Activated CD4-positive, alpha-beta T cell treated with anti-CD3 and anti-CD28 coated beads, Interleukin-2, amount 10 ng/mL, durations not matched to agents 24 days and 14 days (primary cell): Measurements from ENCODE around the gene SLC25A18. TPM values are rescaled to one million over a fixed set of nuclear protein-coding genes. Genes with fewer than 3 reads are reported as not detected.

Experiments
- DNase-seq: peaks from one replicate; pipeline ENCODE4 v3.0.0; 2022
- H3K27ac Mint-ChIP-seq: one replicate; pipeline ENCODE4 v1.8.0; 2022; ENCODE audit warnings: mild to moderate bottlenecking, mixed read lengths
- H3K27me3 Mint-ChIP-seq: one replicate; pipeline ENCODE4 v1.8.0; 2022; ENCODE audit warnings: mixed read lengths
- H3K36me3 Mint-ChIP-seq: one replicate; pipeline ENCODE4 v1.8.0; 2022; ENCODE audit warnings: low read depth, mild to moderate bottlenecking, mixed read lengths
- H3K4me1 Mint-ChIP-seq: one replicate; pipeline ENCODE4 v1.8.0; 2021; ENCODE audit warnings: mixed read lengths
- H3K4me3 Mint-ChIP-seq: one replicate; pipeline ENCODE4 v1.8.0; 2022; ENCODE audit warnings: mild to moderate bottlenecking, moderate library complexity, mixed read lengths
- H3K9me3 Mint-ChIP-seq: one replicate; pipeline ENCODE4 v1.8.0; 2021; ENCODE audit warnings: mixed read lengths
- intact Hi-C: fragments of 100-400 bp; cut with micrococcal nuclease; formaldehyde crosslinking; loops from one replicate; pipeline ENCODE4 v1.15.1; 2023
- total RNA-seq: library from RNA; stranded (reverse); gene quantifications from 2 replicates; pipeline ENCODE4 v1.2.3, GENCODE V29; 2022

Gene SLC25A18
- total RNA-seq, 1 donor from 2014 or later: not detected

DNA sequence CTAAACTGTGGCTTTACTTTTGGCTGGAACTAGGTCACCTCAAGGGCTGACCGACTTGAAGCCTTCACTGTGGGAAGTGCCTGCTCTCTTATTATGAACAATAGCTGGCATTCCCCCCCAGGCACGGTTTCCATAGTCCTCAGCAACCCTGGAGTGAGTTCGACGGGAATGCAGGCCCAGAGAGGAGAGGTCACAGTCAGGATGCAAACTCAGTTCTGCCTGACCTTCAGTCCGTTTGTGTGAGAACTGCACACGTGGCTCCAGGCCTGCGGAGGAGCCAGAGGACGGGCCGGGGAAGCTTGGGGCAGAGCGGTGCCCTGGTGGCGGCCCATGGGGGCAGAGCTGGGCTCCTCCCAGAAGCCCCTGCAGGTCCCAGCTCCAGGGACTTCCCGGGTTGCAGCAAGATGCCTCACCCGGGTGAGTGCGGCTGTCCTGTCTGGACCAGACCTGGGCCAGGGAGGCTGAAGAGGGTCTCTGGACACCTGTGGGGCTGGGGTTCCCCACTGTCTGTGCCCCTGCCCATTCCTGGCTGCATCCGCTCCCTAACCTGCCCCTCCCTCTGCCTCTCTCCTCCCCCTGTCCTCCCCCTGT, 17.2 kb downstream of the SLC25A18 start:
- H3K9me3 Mint-ChIP-seq: no peaks in the 10 kb centered on the region
- no peak for DNase-seq
- H3K36me3 Mint-ChIP-seq: no peaks in the 10 kb centered on the region
- no peaks in the 10 kb centered on the region for H3K27me3 Mint-ChIP-seq
- intact Hi-C loops: no loop called here
- no peaks in the 10 kb centered on the region for H3K4me1 Mint-ChIP-seq
- H3K4me3 Mint-ChIP-seq: no peak overlapping the region
- no peak overlapping the region for H3K27ac Mint-ChIP-seq

DNA sequence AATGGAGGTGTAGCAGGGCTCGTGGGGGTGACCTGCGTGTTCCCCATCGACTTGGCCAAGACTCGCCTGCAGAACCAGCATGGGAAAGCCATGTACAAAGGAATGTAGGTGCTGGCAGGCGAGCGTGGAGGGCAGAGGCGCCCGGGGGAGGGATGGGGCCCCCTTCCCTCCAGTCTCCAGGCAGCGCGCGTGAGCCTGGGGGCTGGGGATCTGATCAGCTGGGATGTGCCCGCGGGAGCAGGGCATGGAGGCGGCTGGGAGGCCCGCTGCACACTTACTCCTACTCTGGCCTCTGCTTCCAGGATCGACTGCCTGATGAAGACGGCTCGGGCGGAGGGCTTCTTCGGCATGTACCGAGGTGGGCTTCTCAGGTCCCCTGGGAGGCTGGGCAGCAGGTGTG, 17.8 kb downstream of the SLC25A18 start:
- no peaks in the 10 kb centered on the region for H3K27me3 Mint-ChIP-seq
- H3K4me1 Mint-ChIP-seq: no peaks in the 10 kb centered on the region
- H3K4me3 Mint-ChIP-seq: no peak overlapping the region
- intact Hi-C loops: no loop called here
- no peak overlapping the region for H3K27ac Mint-ChIP-seq
- no peaks in the 10 kb centered on the region for H3K9me3 Mint-ChIP-seq
- no peak for DNase-seq
- H3K36me3 Mint-ChIP-seq: no peaks in the 10 kb centered on the region

DNA sequence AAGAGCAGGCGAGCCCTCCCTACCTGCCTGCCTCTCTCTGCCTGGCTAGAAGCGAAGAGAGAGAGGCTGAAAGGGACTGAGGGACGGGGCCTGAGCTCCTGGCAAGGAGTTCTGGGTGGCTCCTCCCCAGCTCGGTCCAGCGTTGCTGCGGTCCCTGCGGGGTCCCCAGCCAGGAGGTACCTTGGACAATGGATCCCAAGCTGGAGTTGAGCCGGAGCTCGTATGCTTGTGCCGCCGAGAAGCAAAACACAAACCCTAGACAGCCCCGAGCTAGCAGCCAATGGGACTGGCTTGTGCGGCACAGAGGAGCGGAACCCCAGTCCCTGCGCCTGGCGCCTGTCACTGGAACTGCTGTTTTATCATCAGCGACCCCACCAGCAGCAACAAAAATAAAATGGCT, 18.3 kb downstream of the SLC25A18 start:
- H3K36me3 Mint-ChIP-seq: no peaks in the 10 kb centered on the region
- no peaks in the 10 kb centered on the region for H3K27me3 Mint-ChIP-seq
- H3K4me1 Mint-ChIP-seq: no peaks in the 10 kb centered on the region
- intact Hi-C loops: no loop called here
- no peaks in the 10 kb centered on the region for H3K9me3 Mint-ChIP-seq
- no peak overlapping the region for H3K27ac Mint-ChIP-seq
- no peak overlapping the region for H3K4me3 Mint-ChIP-seq
- DNase-seq: no peak

DNA sequence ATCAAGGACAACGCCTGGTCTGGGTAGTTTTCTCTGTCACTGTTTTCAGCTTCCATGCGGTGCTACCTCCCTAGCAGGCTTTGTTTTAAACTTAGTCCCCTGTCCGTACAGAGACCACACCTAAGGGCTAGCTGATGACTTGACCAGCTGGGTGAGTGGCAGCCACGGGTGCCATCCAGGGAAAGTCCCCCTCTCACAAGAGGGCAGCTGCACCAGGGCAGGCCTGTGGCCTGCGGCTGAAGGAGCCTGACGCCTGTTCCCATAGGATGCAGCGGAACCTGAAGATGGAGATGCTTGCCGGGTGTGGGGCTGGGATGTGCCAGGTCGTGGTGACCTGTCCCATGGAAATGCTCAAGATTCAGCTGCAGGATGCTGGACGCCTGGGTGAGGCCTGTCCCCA, 19.9 kb downstream of the SLC25A18 start:
- intact Hi-C loops: no loop called here
- DNase-seq: no peak
- H3K4me1 Mint-ChIP-seq: no peaks in the 10 kb centered on the region
- H3K27ac Mint-ChIP-seq: no peak overlapping the region
- no peaks in the 10 kb centered on the region for H3K9me3 Mint-ChIP-seq
- H3K36me3 Mint-ChIP-seq: no peaks in the 10 kb centered on the region
- no peaks in the 10 kb centered on the region for H3K27me3 Mint-ChIP-seq
- no peak overlapping the region for H3K4me3 Mint-ChIP-seq

DNA sequence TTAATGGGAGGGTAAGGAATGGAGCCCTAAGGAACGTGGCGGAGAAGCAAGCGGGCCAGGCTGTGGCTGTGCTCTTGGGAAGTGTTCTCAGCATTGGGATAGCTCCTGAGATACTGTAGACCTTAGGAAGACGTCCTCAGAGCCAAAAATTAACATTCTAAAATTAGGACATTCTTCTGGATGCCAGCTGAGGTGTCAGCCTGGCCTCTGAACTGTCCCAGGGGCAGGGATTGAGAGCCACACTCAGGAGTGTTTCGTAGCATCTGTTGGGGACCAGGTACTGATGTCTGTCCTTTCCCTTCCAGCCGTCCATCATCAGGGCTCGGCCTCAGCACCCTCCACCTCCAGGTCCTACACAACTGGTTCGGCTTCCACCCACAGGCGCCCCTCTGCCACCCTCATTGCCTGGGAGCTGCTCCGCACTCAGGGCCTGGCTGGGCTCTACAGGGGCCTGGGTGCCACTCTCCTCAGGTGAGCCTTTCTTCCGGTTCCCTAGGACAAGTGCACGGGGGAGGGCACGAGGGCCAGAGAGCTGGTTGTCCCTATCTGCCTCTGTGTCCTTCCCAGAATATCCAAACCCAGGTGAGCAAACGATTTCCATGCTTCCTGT, 23.6 kb downstream of the SLC25A18 start:
- no peaks in the 10 kb centered on the region for H3K9me3 Mint-ChIP-seq
- no peaks in the 10 kb centered on the region for H3K27me3 Mint-ChIP-seq
- no peak overlapping the region for H3K4me3 Mint-ChIP-seq
- H3K36me3 Mint-ChIP-seq: peaks cover 14% of the 10 kb centered on the region
- no peaks in the 10 kb centered on the region for H3K4me1 Mint-ChIP-seq
- intact Hi-C loops: no loop called here
- no peak for DNase-seq
- H3K27ac Mint-ChIP-seq: no peak overlapping the region

DNA sequence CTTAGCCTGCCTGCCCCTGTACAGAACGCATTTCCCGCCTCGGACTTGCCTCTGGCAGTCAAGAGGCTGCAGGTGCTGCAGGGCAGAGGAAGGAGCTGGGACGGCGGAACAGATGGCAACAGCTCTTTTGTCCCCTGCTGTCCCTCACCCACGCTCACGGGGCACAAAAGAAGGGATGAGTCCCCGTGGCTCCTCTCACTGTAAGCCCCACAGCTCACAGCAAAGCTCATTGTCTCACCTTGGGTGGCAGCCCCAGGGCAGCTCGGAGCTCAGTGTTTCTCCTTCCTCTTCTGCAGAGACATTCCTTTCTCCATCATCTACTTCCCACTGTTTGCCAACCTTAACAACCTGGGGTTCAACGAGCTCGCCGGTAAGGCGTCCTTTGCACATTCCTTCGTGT, 24.3 kb downstream of the SLC25A18 start:
- no peak overlapping the region for H3K27ac Mint-ChIP-seq
- no peak for DNase-seq
- intact Hi-C loops: no loop called here
- H3K27me3 Mint-ChIP-seq: no peaks in the 10 kb centered on the region
- H3K4me1 Mint-ChIP-seq: no peaks in the 10 kb centered on the region
- H3K9me3 Mint-ChIP-seq: no peaks in the 10 kb centered on the region
- H3K36me3 Mint-ChIP-seq: peaks cover 20% of the 10 kb centered on the region
- H3K4me3 Mint-ChIP-seq: no peak overlapping the region

DNA sequence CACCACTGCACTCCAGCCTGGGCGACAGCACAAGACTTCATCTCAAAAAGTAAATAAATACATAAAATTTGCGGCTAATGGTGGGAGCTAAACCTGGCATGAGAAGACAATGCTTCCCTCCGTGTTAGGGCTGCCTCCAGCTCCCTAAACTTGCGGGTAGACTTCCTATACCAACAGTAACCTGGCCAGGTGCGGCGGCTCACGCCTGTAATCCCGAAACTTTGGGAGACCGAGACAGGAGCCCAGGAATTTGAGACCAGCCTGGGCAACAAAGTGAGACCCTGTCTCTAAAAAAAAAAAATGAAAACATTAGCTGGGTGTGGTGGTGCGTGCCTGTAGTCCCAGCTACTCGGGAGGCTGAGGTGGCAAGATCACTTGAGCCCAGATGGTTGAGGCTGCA, 25.3 kb downstream of the SLC25A18 start:
- Mint-ChIP-seq H3K36me3 (peaks cover 28% of the 10 kb centered on the region), H3K4me3 (no peak overlapping the region), H3K27me3 (no peaks in the 10 kb centered on the region), H3K4me1 (no peaks in the 10 kb centered on the region), H3K27ac (no peak overlapping the region), H3K9me3 (no peaks in the 10 kb centered on the region)
- intact Hi-C loops: no loop called here
- DNase-seq: no peak

DNA sequence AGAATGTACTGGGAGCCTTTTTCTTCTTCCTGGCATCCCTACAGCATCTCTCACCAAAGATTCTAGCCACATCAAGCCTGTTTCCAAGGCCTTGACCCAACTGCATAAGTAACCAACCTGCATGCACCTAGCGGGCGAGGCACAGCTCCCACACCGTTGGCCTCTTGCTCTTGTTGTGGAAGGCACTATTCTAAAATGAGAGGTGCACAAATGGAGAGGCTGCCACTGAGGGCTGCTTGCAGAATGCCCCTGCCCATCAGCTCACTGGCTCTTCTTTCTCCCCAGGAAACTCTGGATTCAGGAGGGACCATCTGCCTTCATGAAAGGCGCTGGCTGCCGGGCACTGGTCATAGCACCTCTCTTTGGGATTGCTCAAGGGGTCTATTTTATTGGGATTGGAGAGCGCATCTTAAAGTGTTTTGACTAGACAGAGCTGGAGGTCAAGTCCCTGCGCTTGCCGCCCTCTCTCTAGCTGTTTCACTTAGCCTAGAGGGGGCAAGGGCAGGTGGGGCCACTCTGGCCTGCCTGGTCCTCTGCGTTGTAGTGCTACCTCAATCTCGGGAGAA, 26.6 kb downstream of the SLC25A18 start:
- intact Hi-C loops: no loop called here
- no peak for DNase-seq
- Mint-ChIP-seq H3K36me3 (peaks cover 35% of the 10 kb centered on the region), H3K9me3 (no peaks in the 10 kb centered on the region), H3K4me3 (no peak overlapping the region), H3K27ac (no peak overlapping the region), H3K4me1 (no peaks in the 10 kb centered on the region), H3K27me3 (no peaks in the 10 kb centered on the region)

DNA sequence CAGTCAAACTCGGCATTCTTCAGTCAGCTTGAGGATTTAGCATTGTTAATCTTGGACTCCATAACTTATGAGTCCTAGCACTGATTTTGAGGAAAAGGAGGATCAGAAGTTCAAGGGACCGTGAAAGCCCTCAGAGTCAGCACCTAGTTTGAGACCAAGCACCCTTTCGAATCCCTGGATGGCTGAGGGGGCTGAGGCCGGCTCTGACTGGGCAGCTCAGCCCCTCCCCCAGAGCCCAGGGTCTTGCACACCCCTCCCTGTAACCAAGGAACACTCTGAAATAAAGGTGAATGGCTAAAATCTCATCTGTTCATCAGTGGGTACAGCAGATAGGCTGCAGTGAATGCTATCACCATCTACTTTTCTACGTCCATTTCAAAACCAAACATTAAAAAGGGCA, 27.3 kb downstream of the SLC25A18 start:
- no peak overlapping the region for H3K4me3 Mint-ChIP-seq
- intact Hi-C loops: no loop called here
- no peak overlapping the region for H3K27ac Mint-ChIP-seq
- H3K4me1 Mint-ChIP-seq: no peaks in the 10 kb centered on the region
- no peak for DNase-seq
- no peaks in the 10 kb centered on the region for H3K9me3 Mint-ChIP-seq
- H3K27me3 Mint-ChIP-seq: no peaks in the 10 kb centered on the region
- peaks cover 38% of the 10 kb centered on the region for H3K36me3 Mint-ChIP-seq

DNA sequence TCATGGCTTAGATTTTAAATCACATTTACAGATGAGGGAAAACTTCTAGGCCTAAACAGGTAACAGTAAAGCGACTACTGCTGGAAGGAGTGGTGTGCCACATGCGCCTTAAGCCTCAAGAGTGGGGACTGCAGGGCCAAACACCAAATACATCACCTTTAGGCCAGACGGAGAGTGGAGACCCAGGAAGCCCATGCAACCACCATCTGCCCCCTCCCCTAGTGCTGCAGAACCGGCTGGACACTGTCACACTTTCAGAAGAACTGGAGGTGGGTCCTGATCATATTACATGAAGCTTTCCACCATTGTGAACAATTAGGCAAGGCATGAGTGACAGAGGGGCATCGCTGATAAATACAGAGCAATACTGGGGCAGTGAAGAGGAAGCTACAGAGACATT, 28.9 kb downstream of the SLC25A18 start:
- H3K36me3 Mint-ChIP-seq: peaks cover 51% of the 10 kb centered on the region
- H3K4me1 Mint-ChIP-seq: no peaks in the 10 kb centered on the region
- H3K27me3 Mint-ChIP-seq: no peaks in the 10 kb centered on the region
- no peaks in the 10 kb centered on the region for H3K9me3 Mint-ChIP-seq
- H3K4me3 Mint-ChIP-seq: no peak overlapping the region
- intact Hi-C loops: no loop called here
- no peak overlapping the region for H3K27ac Mint-ChIP-seq
- DNase-seq: no peak

DNA sequence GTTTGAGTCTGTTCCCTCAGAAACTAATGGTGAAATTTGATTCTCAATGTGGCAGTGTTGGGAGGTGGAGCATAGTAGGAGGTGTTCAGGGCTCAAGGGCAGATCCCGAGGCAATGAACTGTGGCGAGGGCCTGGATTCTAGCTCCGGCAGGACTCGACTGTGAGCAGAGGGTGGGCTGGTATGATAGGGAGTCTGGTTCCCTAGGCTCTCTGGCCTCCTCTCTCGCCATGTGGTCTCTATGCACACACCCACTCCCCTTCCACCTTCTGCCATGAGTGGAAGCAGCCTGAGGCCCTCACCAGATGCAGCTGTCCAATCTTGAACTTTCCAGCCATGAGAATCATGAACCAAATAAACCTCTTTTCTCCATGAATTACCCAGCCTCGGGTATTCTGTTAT, 32.9 kb downstream of the SLC25A18 start:
- peaks cover 69% of the 10 kb centered on the region for H3K36me3 Mint-ChIP-seq
- no peaks in the 10 kb centered on the region for H3K9me3 Mint-ChIP-seq
- no peak overlapping the region for H3K4me3 Mint-ChIP-seq
- H3K4me1 Mint-ChIP-seq: no peaks in the 10 kb centered on the region
- intact Hi-C loops: no loop called here
- DNase-seq: no peak
- H3K27me3 Mint-ChIP-seq: no peaks in the 10 kb centered on the region
- no peak overlapping the region for H3K27ac Mint-ChIP-seq

DNA sequence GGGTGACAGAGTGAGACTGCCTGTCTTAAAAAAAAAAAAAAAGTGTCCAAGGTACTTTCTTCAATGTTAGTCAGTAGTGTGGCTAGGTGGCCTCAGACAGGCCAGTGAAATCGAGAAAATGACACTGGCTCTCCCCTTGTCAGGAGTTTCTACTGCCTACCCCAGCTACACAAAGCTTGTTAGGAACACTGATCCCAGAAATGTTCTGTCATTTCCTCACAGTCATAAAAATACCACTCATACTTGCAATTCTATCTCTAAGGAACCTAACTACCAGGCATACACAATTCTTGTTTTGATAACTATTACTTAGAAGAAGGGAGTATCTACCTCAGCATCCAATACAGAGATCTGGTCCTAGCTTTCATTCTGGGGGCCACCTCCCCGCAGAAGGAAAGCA, 33.9 kb downstream of the SLC25A18 start:
- Mint-ChIP-seq H3K36me3 (peaks cover 63% of the 10 kb centered on the region), H3K27me3 (no peaks in the 10 kb centered on the region), H3K4me1 (no peaks in the 10 kb centered on the region), H3K9me3 (no peaks in the 10 kb centered on the region), H3K4me3 (no peak overlapping the region), H3K27ac (no peak overlapping the region)
- intact Hi-C loops: no loop called here
- no peak for DNase-seq

DNA sequence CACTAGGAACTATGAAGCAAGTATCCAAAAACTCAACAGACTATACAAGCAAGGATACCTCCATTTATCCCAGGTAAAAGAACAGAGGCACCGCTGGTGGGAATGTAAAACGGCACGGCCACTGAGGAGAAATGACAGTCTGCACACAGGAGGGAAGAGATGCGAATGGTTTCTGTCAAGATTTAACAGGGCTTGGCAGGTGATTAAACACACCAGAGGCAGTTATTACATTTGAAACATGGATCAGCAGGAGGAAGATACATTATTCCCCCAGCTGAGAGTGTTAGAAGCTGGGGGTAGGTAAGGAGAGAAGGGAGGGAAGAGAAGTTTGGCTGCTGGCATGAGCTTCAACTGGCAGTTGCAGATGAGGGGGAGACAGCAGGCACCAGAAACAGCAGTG, 35.0 kb downstream of the SLC25A18 start:
- H3K36me3 Mint-ChIP-seq: peaks cover 55% of the 10 kb centered on the region
- H3K27me3 Mint-ChIP-seq: no peaks in the 10 kb centered on the region
- H3K9me3 Mint-ChIP-seq: no peaks in the 10 kb centered on the region
- H3K27ac Mint-ChIP-seq: peak overlapping the region; percentile 12
- intact Hi-C loops: no loop called here
- DNase-seq: no peak
- no peaks in the 10 kb centered on the region for H3K4me1 Mint-ChIP-seq
- H3K4me3 Mint-ChIP-seq: no peak overlapping the region

DNA sequence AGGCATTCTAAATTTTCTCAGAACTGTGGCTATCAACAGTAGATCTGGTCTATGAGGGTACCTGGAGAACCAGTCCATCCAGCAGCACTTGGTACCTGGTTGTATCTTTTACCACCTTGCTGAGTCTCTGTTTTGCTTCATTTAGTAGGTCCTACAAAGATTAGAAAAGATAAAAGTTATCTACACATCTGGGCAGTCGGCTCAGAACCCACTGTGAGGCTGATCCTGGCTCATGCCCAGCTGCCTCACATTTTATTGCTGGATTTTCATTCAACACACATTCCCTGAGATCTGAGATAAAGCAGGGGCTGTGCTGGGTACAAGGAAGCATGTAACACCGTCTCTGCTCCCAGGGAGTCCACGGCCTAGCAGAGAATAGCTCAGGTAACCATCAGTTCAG, 37.7 kb downstream of the SLC25A18 start:
- Mint-ChIP-seq H3K4me3 (no peak overlapping the region), H3K36me3 (peaks cover 45% of the 10 kb centered on the region), H3K9me3 (no peaks in the 10 kb centered on the region), H3K4me1 (peaks cover 2% of the 10 kb centered on the region), H3K27ac (no peak overlapping the region), H3K27me3 (no peaks in the 10 kb centered on the region)
- DNase-seq: no peak
- intact Hi-C loops: no loop called here

DNA sequence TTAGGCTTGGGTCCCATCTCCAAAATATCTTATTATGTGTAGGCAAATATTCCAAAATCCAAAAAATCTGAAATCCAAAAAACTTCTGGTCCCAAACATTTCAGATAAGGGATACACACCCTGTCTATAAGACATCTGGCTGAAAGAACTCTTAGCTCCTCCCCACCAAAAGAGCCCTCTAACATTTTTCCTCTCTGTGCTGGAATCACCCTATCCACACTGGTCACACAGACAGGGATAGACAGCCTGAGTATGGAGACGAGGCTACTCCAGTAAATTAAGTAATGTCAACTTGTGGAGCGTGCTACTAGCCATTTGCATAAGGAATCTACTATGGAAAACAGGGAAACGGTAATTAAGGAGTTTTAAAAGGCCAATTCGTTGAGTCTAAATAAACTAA, 40.4 kb downstream of the SLC25A18 start:
- H3K27ac Mint-ChIP-seq: no peak overlapping the region
- peaks cover 2% of the 10 kb centered on the region for H3K4me1 Mint-ChIP-seq
- no peak overlapping the region for H3K4me3 Mint-ChIP-seq
- H3K36me3 Mint-ChIP-seq: peaks cover 25% of the 10 kb centered on the region
- DNase-seq: no peak
- no peaks in the 10 kb centered on the region for H3K9me3 Mint-ChIP-seq
- intact Hi-C loops: no loop called here
- no peaks in the 10 kb centered on the region for H3K27me3 Mint-ChIP-seq
